ENCODE results near the gene KIRREL3.

The KIRREL3 gene

GRCh38 chr11:126596474-126596873 is 404.1 kb downstream of the KIRREL3 start:
- TF ChIP-seq, protein P1, sequence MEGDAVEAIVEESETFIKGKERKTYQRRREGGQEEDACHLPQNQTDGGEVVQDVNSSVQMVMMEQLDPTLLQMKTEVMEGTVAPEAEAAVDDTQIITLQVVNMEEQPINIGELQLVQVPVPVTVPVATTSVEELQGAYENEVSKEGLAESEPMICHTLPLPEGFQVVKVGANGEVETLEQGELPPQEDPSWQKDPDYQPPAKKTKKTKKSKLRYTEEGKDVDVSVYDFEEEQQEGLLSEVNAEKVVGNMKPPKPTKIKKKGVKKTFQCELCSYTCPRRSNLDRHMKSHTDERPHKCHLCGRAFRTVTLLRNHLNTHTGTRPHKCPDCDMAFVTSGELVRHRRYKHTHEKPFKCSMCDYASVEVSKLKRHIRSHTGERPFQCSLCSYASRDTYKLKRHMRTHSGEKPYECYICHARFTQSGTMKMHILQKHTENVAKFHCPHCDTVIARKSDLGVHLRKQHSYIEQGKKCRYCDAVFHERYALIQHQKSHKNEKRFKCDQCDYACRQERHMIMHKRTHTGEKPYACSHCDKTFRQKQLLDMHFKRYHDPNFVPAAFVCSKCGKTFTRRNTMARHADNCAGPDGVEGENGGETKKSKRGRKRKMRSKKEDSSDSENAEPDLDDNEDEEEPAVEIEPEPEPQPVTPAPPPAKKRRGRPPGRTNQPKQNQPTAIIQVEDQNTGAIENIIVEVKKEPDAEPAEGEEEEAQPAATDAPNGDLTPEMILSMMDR (conservative IDR thresholded peaks at IDR 0.05; ENCODE audit: low read depth, low read length): no peak
- no peak for DNase-seq (ENCODE audit: low read depth)
- H3K4me3 ChIP-seq (ENCODE audit: low read length): no peak overlapping the region

- H3K4me3 ChIP-seq (ENCODE audit: low read length): no peak overlapping the region
- DNase-seq (ENCODE audit: low read depth): no peak
- TF ChIP-seq, protein P1 (conservative IDR thresholded peaks at IDR 0.05; ENCODE audit: low read depth, low read length): no peak
Observed at GRCh38 chr11:126595560-126595959, 405.0 kb downstream of the KIRREL3 start.

DNA sequence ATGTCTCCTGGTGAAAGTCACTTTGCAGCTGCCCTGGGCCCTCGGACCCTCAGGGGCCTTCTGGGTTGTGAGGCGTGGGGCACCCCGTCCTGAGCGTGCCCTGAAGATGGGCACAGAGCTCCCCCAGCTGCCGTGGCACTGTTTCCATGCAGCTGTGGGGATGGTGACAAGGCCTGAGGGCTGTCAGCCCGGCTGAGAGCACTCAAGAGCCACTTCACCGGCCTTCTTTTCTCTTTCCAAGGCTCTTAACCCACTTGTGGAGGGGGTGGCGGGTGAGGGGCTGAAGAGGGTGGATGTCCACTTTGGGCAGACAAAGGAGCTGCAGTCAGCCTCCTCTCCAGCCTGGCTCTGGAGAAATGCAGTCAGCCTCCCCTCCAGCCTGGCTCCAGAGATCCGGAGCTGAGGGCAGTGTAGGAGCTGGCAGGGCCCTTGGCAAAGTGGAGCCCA is 405.6 kb downstream of the KIRREL3 start:
- no peak for DNase-seq (ENCODE audit: low read depth)
- H3K4me3 ChIP-seq (ENCODE audit: low read length): no peak overlapping the region
- TF ChIP-seq, protein P1 (conservative IDR thresholded peaks at IDR 0.05; ENCODE audit: low read depth, low read length): no peak

- H3K4me3 ChIP-seq (ENCODE audit: low read length): no peak overlapping the region
- DNase-seq (ENCODE audit: low read depth): no peak
- TF ChIP-seq, protein P1 (conservative IDR thresholded peaks at IDR 0.05; ENCODE audit: low read depth, low read length): no peak
Observed at GRCh38 chr11:126592496-126593410, 407.8 kb downstream of the KIRREL3 start.

DNA sequence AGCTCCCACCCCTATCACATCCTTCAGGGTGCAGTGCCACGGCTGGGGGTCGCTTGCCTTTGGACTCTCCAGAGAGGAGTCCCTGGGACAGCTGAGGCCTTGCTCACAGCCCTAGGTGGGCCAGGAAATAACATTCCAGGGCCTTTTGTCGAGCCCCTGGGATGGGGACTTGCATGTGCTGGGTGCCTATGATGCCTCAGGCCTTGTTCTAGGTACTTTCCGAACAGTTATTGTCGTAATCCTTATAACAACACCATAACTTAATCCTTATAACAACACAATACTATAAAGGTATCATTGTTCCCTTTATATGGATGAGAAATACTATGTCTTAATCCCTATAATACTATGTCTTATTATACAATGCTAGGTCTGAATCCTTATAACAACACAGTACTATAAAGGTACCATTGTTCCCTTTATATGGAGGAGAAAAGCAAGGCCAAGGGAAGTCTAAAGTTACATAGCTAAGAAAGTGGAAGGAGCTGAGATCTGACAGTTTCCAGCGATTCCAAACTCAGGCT is 408.5 kb downstream of the KIRREL3 start:
- TF ChIP-seq, protein P1 (conservative IDR thresholded peaks at IDR 0.05; ENCODE audit: low read depth, low read length): no peak
- no peak overlapping the region for H3K4me3 ChIP-seq (ENCODE audit: low read length)
- DNase-seq (ENCODE audit: low read depth): no peak

- DNase-seq (ENCODE audit: low read depth): no peak
- TF ChIP-seq, protein P1 (conservative IDR thresholded peaks at IDR 0.05; ENCODE audit: low read depth, low read length): no peak
- H3K4me3 ChIP-seq (ENCODE audit: low read length): no peak overlapping the region
Observed at GRCh38 chr11:126589492-126589803, 411.1 kb downstream of the KIRREL3 start.
